HT-29 (cell line): ENCODE results near the gene CASS4. TPM values are rescaled to one million over a fixed set of nuclear protein-coding genes. Genes with fewer than 3 reads are reported as not detected.

ENCODE experiments used
- DNase-seq: peaks from one replicate; pipeline ENCODE4 v3.0.0-alpha.2; 2015; ENCODE audit warnings: low spot score
- total RNA-seq: library from RNA; depleted of rRNA; stranded (reverse); fragments of >200 nt; shearing (Covaris generic); gene quantifications from 2 replicates; pipeline ENCODE4 v1.2.3, GENCODE V29; 2014

Gene CASS4
- total RNA-seq, 1 experiment from 2014 or later, result not detected

GRCh38 chr20:56443654-56444540, 31.8 kb downstream of the CASS4 start:
- DNase-seq, result no peak

- DNase-seq, result no peak
Observed at GRCh38 chr20:56445130-56445529, 33.1 kb downstream of the CASS4 start.

GRCh38 chr20:56445540-56445939, 33.5 kb downstream of the CASS4 start:
- DNase-seq, result no peak

GRCh38 chr20:56447227-56447626, 35.2 kb downstream of the CASS4 start:
- DNase-seq, result no peak

- no peak for DNase-seq
Observed at GRCh38 chr20:56449459-56449858, 37.4 kb downstream of the CASS4 start.

- no peak for DNase-seq
Observed at GRCh38 chr20:56451056-56451765, 39.2 kb downstream of the CASS4 start.

GRCh38 chr20:56453352-56453751, 41.3 kb downstream of the CASS4 start:
- DNase-seq, result no peak

GRCh38 chr20:56454754-56455153, 42.7 kb downstream of the CASS4 start:
- no peak for DNase-seq

- no peak for DNase-seq
Observed at GRCh38 chr20:56458206-56458821, 46.3 kb downstream of the CASS4 start.

- DNase-seq, result no peak
Observed at GRCh38 chr20:56460459-56460858, 48.4 kb downstream of the CASS4 start.

GRCh38 chr20:56461576-56461975, 49.5 kb downstream of the CASS4 start:
- DNase-seq, result no peak

GRCh38 chr20:56463428-56463827, 51.4 kb downstream of the CASS4 start:
- DNase-seq, result no peak

- DNase-seq, result no peak
Observed at GRCh38 chr20:56465997-56466396, 53.9 kb downstream of the CASS4 start.

- DNase-seq, result no peak
Observed at GRCh38 chr20:56467968-56468315, 55.9 kb downstream of the CASS4 start.

- DNase-seq, result peak; percentile 98
Observed at GRCh38 chr20:56468316-56469076, 56.4 kb downstream of the CASS4 start, which contains the start of gene RTF2. TSS of gene RTF2 (plus strand) at chr20:56468627. CDS start at chr20:56468698, 71 bp downstream.

- DNase-seq, result no peak
Observed at GRCh38 chr20:56469077-56469449, 57.0 kb downstream of the CASS4 start.

- no peak for DNase-seq
Observed at GRCh38 chr20:56483970-56484369, 71.9 kb downstream of the CASS4 start.

- no peak for DNase-seq
Observed at GRCh38 chr20:56487216-56487615, 75.2 kb downstream of the CASS4 start.

- DNase-seq, result no peak
Observed at GRCh38 chr20:56488566-56488965, 76.5 kb downstream of the CASS4 start.

- DNase-seq, result no peak
Observed at GRCh38 chr20:56501116-56501515, 89.1 kb downstream of the CASS4 start.

GRCh38 chr20:56503916-56504315, 91.9 kb downstream of the CASS4 start:
- no peak for DNase-seq
